GM18505 (cell line): ENCODE results near the gene GCSH.
"Not testable (repeated sequence)": the region's sequence is repeated elsewhere in the genome, so short reads cannot be mapped to it uniquely, and the experiment has no call there.

Experiments used
- ATAC-seq: cut with Tn5 transposase; IDR thresholded peaks from one replicate; pipeline ENCODE4 v1.9.1; 2021; ENCODE audit not compliant: unreplicated experiment
- POLR2A ChIP-seq: IDR thresholded peaks from 4 replicates; pipeline ENCODE4 v1.6.1; 2011; ENCODE audit warnings: borderline replicate concordance; ENCODE audit not compliant: insufficient read depth, insufficient read length; ENCODE audit errors: extremely low read depth

GCSH gene

DNA sequence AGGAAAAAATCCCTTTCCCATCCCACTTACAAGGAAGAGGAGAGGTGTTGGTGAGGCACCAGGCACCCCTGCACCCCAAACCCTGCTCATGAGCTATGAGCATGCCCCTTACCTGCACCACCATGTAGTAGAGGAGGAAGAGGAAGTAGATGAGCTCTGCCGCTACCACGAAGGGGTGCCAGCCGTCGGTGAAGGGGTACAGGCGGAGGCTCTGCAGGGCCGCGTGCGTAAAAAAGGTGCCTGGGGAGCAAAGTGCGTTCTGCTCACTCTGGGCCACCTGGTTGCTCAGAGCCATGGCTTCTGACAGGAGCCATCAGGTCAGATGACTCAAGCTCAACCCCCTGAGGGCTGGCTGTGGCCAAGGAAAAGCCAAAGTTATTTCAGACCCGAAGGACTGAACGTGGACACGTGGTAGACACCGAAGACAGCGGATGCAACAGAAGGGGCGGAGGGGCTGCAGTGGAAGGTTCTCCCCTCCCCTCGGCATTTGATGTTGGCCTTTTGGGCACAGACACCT lies 25.3 kb upstream of the GCSH start:
- no peak for ATAC-seq
- TF ChIP-seq POLR2A, result no peak

- TF ChIP-seq POLR2A, result no peak
- ATAC-seq, result no peak
Observed at GRCh38 chr16:81117436-81117835, 21.2 kb upstream of the GCSH start.

GRCh38 chr16:81116285-81116684 lies 20.1 kb upstream of the GCSH start:
- ATAC-seq, result no peak
- TF ChIP-seq POLR2A, result no peak

- TF ChIP-seq POLR2A, result no peak
- ATAC-seq, result no peak
Observed at GRCh38 chr16:81112453-81112852, 16.3 kb upstream of the GCSH start.

DNA sequence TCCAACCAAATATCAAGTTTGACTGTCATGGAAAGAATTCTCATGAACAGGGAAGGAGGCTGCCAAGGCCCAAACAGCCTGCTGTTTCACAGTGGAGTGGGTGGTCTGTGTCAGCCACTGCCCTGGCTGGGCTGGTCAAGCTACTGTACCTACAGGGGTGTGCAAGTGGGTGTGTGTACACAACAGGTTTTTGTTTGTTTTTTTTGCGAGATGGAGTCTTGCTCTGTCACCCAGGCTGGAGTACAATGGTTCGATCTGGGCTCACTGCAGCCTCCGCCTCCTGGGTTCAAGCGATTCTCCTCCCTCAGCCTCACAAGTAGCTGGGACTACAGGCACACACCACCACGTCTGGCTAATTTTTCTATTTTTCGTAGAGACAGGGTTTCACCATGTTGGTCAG lies 13.1 kb upstream of the GCSH start:
- not testable (repeated sequence) for ATAC-seq

DNA sequence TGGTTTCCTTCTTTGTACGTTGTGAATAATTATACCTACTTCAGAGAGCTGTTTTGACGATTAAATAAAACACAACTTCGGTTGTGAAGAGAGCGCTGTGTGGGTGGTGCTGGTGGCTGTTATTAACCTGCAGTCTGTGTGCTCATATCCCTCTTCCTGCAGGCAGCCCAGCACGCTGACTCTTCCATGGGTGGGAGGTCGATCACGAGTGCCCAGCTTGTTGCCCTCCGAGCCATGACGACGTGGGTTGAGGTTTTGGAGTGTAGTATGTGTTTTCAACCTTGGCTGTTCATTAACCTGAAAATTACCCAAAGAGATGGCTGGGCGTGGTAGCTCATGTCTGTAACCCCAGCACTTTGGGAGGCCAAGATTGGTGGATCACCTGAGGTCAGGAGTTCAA lies 11.3 kb upstream of the GCSH start:
- no peak for TF ChIP-seq POLR2A
- no peak for ATAC-seq

GRCh38 chr16:81106826-81107503 lies 10.8 kb upstream of the GCSH start:
- TF ChIP-seq POLR2A, result no peak
- ATAC-seq, result no peak

DNA sequence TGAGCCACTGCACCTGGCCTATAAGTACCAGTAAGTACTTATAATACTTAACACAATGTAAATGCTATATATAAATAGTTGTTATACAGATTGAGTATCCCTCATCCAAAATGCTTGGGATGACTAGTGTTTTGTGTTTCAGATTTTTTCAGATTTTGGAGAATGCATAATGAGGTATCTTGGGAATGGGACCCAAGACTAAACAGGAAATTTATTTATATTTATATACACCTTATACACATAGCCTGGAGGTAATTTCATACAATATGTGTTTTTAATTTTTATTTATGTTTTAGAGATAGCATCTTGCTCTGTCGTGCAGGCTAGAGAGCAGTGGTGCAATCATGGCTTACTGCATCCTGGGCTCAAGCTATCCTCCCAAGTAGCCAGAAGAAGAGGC lies 9.8 kb upstream of the GCSH start:
- ATAC-seq, result no peak
- no peak for TF ChIP-seq POLR2A

DNA sequence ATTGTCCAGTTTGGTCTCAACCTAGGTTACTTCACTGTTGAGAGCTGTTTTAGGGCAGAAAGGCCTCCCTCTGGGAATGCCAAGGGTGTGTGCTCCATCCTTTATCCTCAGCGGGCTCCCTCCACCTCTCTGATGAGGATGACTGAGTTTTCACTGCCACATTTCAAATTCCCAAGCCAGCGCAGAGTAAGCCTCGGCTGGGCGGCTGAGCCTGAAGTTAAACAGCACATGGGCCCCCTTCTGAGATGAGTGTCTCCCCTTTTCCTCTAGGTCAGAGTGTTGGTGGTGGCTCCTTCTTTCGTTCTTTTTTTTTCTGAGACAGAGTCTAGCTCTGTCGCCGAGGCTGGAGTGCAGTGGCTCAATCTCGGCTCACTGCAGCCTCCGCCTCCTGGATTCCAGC lies 5.5 kb upstream of the GCSH start:
- no peak for TF ChIP-seq POLR2A
- no peak for ATAC-seq

DNA sequence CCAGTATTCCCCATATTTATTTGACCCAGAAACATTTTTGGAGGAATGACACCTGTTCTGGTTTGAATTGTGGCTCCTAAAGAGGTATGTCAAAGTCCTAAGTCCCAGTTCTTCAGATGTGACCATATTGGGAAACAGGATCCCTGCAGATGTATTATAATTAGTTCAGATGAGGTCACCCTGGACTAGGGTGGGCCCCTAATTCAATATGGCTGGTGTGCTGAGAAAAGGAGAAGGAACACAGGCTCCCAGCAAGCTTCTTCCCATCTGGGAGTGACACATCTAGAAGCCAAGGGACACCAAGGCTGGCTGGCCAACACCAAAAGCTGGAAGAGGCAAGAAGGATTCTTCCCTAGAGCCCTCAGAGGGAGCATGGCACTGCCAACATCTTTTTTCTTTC lies 3.8 kb upstream of the GCSH start:
- no peak for ATAC-seq
- TF ChIP-seq POLR2A, result no peak

- no peak for ATAC-seq
- TF ChIP-seq POLR2A, result no peak
Observed at GRCh38 chr16:81097230-81097629, 1.0 kb upstream of the GCSH start.

DNA sequence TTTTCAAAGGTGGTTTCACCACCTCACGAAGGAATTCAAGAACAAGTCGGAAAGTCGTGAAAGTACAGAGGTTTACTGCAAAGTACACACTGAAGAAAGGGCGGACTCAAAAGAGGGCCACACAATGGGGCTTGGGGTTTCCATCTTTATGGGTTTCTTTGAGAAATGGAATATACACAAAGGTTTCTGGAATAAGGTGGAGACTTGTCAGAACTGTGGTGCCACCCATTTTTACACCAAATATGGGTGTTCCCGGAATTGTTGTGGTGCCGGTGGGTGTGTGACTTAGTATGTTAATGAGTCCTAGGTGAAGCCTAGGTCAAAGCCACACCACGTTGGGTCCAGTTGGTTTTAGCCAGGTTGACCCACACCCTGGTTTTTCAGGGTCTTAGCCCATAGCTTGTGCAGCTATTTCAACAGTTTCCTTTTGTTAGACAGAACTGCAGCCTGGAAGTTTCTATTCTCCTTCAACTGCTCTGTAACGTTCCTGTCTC lies 567 bp upstream of the GCSH start:
- no peak for TF ChIP-seq POLR2A
- no peak for ATAC-seq

DNA sequence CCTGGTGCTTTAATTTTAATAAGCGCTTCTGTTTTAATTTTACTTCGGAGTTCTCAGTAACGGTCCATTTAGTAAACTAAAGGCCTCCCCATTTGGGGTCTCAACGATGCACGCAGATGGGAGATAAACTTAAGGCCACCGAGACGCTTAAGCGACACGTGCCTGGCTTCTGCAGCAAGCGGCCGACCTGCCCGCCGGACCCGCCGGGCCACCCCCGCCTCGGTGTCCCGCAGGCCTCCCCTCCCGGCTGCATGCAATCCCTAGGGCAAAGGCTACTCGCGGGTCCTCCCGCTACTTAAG lies 592 bp downstream of the GCSH start:
- TF ChIP-seq POLR2A, result no peak
- no peak for ATAC-seq

DNA sequence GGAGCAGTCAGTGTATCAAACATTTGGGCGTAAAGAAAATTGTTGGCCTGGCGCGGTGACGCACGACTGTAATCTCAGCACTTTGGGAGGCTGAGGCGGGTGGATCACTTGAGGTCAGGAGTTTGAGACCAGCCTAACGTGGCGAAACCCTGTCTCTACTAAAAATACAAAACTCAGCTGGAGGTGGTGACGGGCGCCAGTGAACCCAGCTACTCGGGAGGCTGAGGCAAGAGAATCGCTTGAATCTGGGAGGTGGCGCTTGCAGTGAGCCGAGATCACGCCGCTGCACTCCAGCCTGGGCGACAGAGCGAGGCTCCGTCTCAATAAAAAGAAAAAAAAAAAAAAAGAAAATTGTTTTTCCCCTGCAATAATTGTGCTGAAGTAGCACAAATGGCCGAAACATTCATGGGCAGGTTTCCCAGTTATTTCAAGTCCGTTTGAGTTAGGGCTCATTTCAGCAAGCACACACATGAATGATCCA lies 1.4 kb downstream of the GCSH start:
- no peak for TF ChIP-seq POLR2A
- no peak for ATAC-seq

DNA sequence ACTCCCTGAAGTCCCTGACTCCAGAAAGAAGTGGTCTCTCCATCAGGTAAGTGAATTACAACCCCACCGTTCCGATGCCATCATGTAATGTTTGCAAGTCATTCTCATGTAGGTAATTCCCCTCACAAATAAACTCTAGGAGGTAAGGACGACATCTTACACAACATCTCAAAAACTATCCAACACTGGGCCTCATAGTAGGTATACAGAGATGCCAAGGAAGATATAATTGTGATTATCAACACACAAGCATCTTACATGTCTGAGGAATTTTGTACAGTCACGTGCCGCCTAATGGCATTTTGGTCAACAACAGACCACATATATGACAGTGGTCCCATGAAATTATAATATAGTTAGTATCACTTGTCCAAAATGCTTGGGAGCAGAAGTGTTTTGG lies 7.4 kb downstream of the GCSH start:
- no peak for ATAC-seq
- no peak for TF ChIP-seq POLR2A
